ENCODE results near the gene LILRA1. TPM values are rescaled to one million over a fixed set of nuclear protein-coding genes. Genes with fewer than 3 reads are reported as not detected.

LILRA1 gene
- polyA plus RNA-seq, 4 donors: 0.32 to 0.77 (median 0.53) TPM

Other genes with a start within 250 kb of the LILRA1 start
- gene LAIR1, start 228.7 kb upstream of the LILRA1 start, polyA plus RNA-seq (ENCODE audit: insufficient read length in 4 of 4): 1 to 10 TPM; 3.4 to 5.6 (median 4.0) TPM
- gene TTYH1, start 178.2 kb upstream of the LILRA1 start, polyA plus RNA-seq (ENCODE audit: insufficient read length in 4 of 4): 10 to 100 TPM in 3 of 4 donors, 1 to 10 TPM in 1; 5.6 to 14.1 (median 10.6) TPM
- gene LENG8, start 144.4 kb upstream of the LILRA1 start, polyA plus RNA-seq (ENCODE audit: insufficient read length in 4 of 4): 100 to 1,000 TPM in 2 of 4 donors, 10 to 100 TPM in 2; 74.5 to 284 (median 154) TPM
- gene LENG9, start 129.9 kb upstream of the LILRA1 start, polyA plus RNA-seq (ENCODE audit: insufficient read length in 4 of 4): 1 to 10 TPM; 1.8 to 3.4 (median 2.5) TPM
- gene CDC42EP5, start 120.3 kb upstream of the LILRA1 start, polyA plus RNA-seq (ENCODE audit: insufficient read length in 4 of 4): 10 to 100 TPM; 26.9 to 79.1 (median 37.6) TPM
- gene LAIR2, start 90.8 kb upstream of the LILRA1 start, polyA plus RNA-seq (ENCODE audit: insufficient read length in 4 of 4): not detected
- gene LILRA2, start 19.8 kb upstream of the LILRA1 start, polyA plus RNA-seq (ENCODE audit: insufficient read length in 4 of 4): 1 to 10 TPM in 1 of 4 donors, under 1 TPM in 3; 0.94 to 1.1 (median 0.98) TPM
- 1 to 10 TPM in 3 of 4 donors, under 1 TPM in 1; 0.82 to 1.7 (median 1.3) TPM for gene LILRB1, start 36.9 kb downstream of the LILRA1 start, polyA plus RNA-seq (ENCODE audit: insufficient read length in 4 of 4)
- gene LILRB4, start 69.4 kb downstream of the LILRA1 start, polyA plus RNA-seq (ENCODE audit: insufficient read length in 4 of 4): 1 to 10 TPM in 2 of 4 donors, under 1 TPM in 2; 0.54 to 1.3 (median 0.97) TPM
- not detected for gene KIR3DL3, start 130.8 kb downstream of the LILRA1 start, polyA plus RNA-seq (ENCODE audit: insufficient read length in 4 of 4)
- gene KIR2DL3, start 144.9 kb downstream of the LILRA1 start, polyA plus RNA-seq (ENCODE audit: insufficient read length in 4 of 4): under 1 TPM in 1 of 4 donors, not detected in 3; 0.09 TPM
- gene KIR2DL1, start 176.2 kb downstream of the LILRA1 start, polyA plus RNA-seq (ENCODE audit: insufficient read length in 4 of 4): not detected
- not detected for gene KIR2DL4, start 210.0 kb downstream of the LILRA1 start, polyA plus RNA-seq (ENCODE audit: insufficient read length in 4 of 4)
- not detected for gene KIR3DL1, start 222.8 kb downstream of the LILRA1 start, polyA plus RNA-seq (ENCODE audit: insufficient read length in 4 of 4)
- under 1 TPM in 2 of 4 donors, not detected in 2; 0.08 to 0.11 TPM for gene KIR2DS4, start 239.0 kb downstream of the LILRA1 start, polyA plus RNA-seq (ENCODE audit: insufficient read length in 4 of 4)